Tibial nerve (tissue), 4 donors: ENCODE measurements around the gene GNA14.

Experiments used
- CTCF ChIP-seq, 5 experiments: fragments of 200-600 bp in 3 of 5; fragments of 450-650 bp in 2 of 5; sonication (generic) in 3 of 5; IDR thresholded peaks; one replicate each; pipeline ENCODE4 v1.5.1; 2016 to 2019; ENCODE audit warnings: antibody characterized with exemption in 5 of 5, mild to moderate bottlenecking in 3 of 5, moderate library complexity in 2 of 5
- EP300 ChIP-seq, 2 donors: sonication (generic); formaldehyde crosslinking; IDR thresholded peaks; one replicate each; pipeline ENCODE4 v1.6.1; 2017; ENCODE audit warnings: antibody characterized with exemption in 2 of 2, mild to moderate bottlenecking in 1 of 2

GRCh38 chr9:77647267-77648233, 572 bp downstream of the GNA14 start:
- TF ChIP-seq CTCF (IDR thresholded peaks at IDR 0.05): no peak
- TF ChIP-seq EP300 (IDR thresholded peaks at IDR 0.05): no peak
